Stimulated activated CD4-positive, alpha-beta T cell treated with anti-CD3 and anti-CD28 coated beads, TNF-alpha, amount 100 ng/mL, for 24 hours (primary cell): ENCODE measurements around the gene FOXQ1.
"Not testable (repeated sequence)": the region's sequence is repeated elsewhere in the genome, so short reads cannot be mapped to it uniquely, and the experiment has no call there.

ENCODE experiments used
- DNase-seq, 3 experiments: peaks; one replicate each; pipeline ENCODE4 v3.0.0-alpha.2; 2020; ENCODE audit warnings: low read depth in 3 of 3

FOXQ1 gene

GRCh38 chr6:1321738-1322137, 9.8 kb downstream of the FOXQ1 start:
- no peak for DNase-seq

DNA sequence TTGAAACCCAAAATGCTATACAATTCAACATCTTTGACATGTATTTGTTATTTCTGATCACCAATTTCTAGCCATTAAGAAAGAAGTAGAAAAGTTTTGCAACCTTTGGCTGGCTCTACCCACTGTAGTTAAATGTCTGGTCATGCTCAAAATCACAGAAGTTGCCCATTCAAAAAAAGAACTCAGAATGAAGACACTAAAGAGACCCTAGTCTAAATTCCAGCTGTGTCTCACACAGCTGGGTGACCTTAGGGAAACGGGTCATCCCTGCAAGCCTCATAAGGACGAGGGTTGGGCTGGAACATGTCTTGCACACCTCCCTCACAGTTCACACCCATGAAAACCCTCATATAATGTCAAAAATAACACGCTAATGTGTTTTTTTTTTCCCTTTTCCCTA, 10.3 kb downstream of the FOXQ1 start:
- no peak for DNase-seq

DNA sequence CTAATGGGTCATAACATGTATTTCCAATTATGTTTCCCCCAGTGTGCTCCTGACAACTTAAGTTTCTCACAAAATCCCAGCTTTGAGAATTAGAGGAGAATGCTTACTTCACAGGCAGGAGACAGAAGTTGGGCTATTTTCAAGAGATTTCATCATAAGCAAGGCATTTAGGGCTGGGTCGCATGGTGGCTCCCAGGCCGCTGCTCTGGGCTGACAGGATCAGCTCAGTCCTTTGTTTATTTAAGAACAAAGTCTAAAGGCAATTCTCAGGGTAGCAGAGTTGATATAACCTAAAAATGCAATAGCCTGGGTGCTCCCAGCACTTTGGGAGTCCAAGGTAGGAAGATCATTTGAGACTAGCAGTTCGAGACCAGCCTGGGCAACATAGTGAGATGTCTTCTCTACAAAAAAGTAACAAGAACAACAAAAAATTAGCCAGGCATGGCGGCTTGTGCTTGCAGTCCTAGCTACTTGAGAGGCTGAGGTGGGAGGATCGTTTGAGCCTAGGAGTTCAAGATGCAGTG, 10.9 kb downstream of the FOXQ1 start:
- DNase-seq: no peak

- DNase-seq: no peak
Observed at GRCh38 chr6:1324936-1325335, 13.0 kb downstream of the FOXQ1 start.

DNA sequence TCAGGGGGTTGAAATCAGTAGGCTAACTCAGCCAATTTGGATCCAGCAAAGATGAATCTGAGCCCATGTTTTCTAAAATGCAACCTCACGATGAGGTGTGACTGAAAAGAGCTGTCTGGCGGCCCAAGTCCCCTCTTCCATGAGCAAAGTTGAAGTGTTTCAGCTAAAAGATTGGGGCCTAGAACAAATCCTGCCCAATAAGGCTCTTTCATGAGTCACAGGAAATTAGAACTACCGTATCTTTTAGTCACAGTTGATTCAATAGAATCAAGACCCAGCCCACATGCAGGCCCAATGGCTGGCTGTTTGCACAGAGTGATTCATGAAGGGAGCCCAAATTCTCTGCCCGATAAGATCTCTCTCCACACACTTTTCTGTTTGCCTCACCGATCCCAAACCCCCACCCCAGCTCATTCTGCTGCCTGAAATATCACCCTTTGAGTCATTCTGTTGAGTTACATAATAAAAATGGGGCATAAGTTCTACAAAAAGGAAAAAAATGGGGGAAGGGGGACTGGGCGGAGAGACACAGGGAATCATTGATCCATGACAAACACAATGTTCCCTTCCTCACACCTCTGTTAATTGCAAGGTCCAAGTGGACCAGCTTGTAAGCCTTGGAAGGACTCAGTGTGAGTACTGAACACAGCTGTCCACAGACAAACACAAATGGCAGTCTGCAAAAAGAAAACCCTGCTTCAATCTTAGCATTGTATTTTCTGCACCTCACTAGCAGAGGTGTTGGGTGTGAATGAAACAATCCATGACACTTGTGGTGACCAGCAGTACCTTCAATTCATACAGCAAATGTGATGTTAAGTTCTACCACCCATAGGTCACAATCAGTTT, 13.8 kb downstream of the FOXQ1 start:
- no peak for DNase-seq

- no peak for DNase-seq
Observed at GRCh38 chr6:1326535-1327121, 14.7 kb downstream of the FOXQ1 start.

DNA sequence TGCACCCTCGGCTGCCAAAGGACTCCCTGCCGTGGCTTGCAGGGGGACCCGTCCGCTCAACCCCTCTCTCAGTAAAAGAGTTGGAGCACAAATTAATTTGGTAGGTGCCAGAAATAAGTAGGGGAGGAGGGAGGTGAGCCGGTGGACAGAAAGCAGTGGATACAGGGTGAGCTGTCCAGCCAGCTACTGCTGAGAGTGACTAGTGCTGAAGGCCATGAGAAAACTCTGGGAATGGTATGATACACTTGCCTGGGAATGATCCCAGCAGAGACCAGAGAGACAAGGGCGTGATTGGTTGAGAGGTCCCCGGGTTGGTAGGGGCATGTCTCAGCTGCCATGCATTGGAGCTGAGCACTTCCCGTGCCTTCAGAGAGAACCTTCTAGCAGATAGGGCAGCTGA, 15.7 kb downstream of the FOXQ1 start:
- DNase-seq: no peak

- no peak for DNase-seq
Observed at GRCh38 chr6:1328129-1328800, 16.4 kb downstream of the FOXQ1 start.

GRCh38 chr6:1329708-1330107, 17.8 kb downstream of the FOXQ1 start:
- DNase-seq: no peak

- DNase-seq: no peak
Observed at GRCh38 chr6:1334684-1335083, 22.8 kb downstream of the FOXQ1 start.

- DNase-seq: no peak
Observed at GRCh38 chr6:1335367-1336037, 23.6 kb downstream of the FOXQ1 start.

GRCh38 chr6:1336246-1336843, 24.4 kb downstream of the FOXQ1 start:
- no peak for DNase-seq

- DNase-seq: no peak
Observed at GRCh38 chr6:1337791-1338190, 25.9 kb downstream of the FOXQ1 start.

DNA sequence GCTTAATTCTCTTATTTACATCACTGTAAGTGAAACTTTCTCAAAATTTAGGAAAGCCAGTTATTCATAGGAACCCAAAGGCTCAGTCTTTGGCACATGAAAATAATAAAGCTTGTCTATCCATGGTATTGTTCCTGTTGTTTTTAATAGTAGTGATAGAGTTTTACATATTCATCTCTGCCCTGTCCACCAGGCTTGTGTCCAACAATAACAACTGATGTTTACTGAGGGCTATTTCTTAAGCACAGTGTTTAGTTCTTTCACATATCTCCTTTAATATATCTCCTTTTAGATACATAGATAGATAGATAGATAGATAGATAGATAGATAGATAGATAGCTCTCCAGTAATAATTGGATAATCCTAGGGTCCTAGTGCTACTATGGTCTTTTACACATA, 34.2 kb downstream of the FOXQ1 start:
- DNase-seq: no peak

DNA sequence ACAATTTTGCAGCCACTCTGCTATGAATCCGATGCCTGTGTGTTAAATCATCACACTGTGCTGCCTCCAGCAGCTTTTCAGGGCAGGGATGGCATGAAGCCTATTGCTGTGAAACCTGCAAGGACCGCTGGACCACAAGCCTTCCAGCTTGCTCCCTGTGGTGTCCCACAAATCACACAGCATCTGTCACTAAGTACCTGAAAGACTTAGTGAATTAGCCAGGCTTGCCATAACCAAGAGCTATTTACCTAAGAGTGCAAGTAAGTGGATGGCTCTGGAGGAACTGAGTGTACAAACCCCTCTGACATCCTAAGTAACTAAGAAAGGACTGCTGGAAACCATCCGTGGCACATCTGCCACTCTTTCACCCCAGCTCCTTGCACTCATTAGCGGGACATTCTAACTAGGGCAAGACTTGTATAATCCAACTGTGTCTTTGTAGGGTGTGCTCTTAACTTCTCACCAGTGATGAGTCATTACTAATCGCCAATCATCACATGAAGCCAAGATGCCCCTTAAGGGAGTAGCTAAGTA, 34.7 kb downstream of the FOXQ1 start:
- no peak for DNase-seq

DNA sequence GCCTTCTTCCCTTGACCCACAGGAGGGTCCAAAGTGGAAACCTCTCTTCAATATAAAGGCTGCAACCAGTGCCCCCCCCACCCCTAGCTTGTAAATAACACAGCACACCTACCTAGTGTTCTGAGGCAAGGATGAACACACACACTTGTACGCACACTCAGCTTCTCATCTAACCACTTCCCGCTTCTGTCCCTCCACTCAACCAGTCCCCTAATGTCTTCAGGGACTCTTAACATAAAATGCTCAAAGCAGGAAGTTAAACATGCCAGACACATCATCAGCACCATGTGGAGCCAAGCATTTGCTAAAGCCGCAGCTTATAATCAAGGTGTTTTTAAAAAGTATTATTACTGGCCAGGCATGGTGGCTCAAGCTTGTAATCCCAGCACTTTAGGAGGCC, 35.3 kb downstream of the FOXQ1 start:
- DNase-seq: no peak

GRCh38 chr6:1348675-1349074, 36.8 kb downstream of the FOXQ1 start:
- DNase-seq: no peak

- DNase-seq: no peak
Observed at GRCh38 chr6:1349655-1350054, 37.8 kb downstream of the FOXQ1 start.

DNA sequence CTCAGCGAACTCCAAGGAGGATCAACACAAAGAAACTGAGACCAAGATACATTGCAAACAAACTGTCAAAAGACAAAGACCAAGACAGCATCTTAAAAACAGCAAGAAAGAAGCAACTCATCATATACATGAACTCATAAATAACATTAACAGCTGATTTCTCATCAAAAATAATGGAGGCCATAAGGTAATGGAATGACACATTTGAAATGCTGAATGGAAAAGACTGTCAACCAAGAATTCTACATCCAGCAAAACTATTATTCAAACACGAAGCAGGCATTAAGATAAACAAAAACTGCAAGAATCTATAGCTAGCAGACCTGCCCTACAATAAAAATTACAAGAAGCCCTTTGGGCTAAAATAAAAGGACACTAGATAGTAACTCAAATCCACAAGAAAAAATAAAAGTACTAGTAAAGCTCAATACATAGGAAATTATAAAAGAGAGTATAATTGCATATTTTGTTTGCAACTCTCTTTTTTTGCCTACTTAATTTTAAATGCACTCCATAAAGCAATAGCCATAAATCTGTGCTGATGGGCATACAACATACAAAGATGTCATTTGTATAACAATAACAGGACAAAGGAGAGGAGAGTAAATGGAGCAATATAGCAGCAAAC, 39.6 kb downstream of the FOXQ1 start:
- DNase-seq: no peak

DNA sequence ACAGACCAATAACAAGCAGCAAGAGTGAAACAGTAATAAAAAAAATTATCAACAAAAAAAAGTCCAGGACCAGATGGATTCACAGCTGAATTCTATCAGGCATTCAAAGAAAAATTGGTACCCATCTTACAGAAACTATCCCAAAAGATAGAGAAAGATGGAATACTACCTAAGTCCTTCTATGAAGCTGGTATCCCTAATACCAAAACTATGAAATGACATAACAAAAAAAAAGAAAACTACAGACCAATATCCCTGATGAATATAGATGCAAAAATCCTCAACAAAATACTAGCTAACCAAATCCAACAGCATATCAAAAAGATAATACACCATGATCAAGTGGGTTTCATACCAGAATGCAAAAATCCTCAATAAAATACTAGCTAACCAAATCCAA, 43.2 kb downstream of the FOXQ1 start:
- DNase-seq: not testable (repeated sequence)

- not testable (repeated sequence) for DNase-seq
Observed at GRCh38 chr6:1361717-1362116, 49.8 kb downstream of the FOXQ1 start.
